GM21825 (cell line): ENCODE results near the gene FRMD1.

Experiments used
- ATAC-seq: cut with Tn5 transposase; IDR thresholded peaks from one replicate; pipeline ENCODE4 v1.9.1; 2021; ENCODE audit warnings: mild to moderate bottlenecking, moderate library complexity; ENCODE audit not compliant: unreplicated experiment

The FRMD1 gene

DNA sequence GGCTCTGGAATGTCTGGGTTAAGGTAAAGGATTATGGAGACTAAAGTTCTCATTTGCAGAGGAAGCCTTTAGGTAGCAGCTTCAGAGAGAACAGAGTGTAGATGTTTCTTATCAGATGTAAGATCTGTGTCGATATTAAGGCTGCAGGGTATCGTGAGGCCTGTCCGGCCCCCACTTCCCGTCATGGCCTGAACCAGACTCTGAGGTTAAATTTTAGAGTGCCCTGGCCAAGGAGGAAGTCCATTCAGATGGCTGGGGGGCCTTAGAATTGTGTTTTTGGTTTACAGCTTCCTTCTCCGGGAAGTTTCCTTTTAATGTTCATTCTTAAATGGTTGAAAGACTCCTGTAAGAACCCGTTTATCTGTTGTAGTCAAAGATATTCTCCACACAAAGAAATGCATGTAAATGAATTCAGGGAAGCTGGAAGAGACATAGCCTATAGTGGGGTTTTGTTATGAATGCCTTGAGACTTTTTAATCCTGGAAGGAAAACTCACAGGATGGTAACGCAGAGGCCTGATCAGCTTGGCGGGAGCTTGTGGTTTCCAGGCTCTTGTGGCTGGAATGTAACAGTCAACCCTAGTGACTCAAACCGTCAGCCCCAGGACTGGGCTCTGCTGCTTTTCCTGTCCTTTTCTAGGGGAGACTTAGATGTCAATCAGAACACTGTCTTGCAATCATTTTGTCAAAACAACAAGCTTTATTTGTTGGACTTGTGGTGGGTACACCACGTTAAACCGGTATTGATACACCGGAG is 46.8 kb downstream of the FRMD1 start:
- no peak for ATAC-seq

DNA sequence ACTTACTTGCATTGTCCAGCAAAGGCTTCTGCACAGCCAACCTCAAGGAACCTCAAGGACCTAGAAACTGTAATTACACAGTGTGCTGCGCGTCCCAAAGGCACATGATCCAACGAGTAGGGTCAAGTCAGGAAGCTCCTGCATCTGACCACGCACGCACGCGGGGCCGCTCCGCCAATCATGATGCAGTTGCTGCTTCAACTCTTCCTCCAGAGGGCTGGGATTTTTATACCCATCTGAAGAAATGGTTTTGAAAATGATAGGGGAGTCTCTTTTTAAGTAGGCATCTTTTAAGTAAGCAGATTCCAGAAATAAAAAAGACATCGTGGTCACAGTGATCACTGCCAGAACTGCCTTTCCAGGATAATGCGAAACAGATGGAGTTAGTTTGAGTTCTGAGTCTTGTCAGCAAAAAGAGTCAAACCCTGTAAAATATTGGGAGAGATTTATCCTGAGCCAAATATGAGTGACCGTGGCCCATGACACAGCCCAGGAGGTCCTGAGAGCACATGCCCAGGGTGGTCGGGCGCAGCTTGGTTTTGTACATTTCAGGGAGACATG is 47.5 kb downstream of the FRMD1 start:
- no peak for ATAC-seq

DNA sequence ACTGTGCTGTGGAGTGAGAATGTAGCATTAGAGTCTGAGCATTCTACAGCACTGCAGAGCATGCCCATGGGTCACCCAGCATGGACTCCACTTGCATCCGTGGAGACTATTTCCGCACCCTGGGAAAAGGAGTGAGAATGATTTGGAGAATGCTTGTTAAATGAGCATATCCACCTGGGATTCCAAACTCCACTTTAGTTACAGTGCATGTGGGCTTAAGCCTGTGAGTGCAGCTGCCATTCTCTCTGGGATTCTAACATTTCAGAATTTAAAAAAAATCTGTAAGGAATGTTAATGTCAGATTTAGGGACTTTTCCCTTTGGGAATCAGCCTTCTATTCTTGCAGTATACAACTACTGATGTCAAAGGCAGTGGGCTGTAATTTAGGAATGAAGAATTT is 48.1 kb downstream of the FRMD1 start:
- no peak for ATAC-seq

DNA sequence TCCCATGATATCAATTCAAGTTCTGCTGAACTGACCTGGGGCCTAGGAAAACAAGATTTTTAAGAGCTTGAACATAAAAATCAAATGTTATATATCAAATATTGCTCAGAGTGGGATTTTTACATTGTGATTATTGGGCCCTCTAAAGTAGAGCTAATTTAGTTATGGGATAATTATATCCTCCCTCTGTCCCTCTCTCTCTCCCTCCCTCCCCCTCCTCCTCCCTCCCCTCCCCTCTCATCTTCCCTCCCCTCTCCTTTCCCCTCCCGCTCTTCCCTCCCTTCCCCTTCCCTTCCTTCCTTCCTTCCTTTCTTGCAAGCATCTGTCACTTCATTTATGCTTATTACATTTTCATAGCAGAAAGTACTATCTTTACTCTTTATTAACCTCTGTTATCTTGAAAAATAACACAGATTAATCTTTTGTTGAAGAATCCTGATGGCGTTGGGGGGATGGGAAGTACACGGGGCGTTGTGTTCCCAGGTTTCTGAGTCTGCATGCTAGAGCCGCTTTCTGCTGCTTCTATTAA is 48.7 kb downstream of the FRMD1 start:
- ATAC-seq: no peak

DNA sequence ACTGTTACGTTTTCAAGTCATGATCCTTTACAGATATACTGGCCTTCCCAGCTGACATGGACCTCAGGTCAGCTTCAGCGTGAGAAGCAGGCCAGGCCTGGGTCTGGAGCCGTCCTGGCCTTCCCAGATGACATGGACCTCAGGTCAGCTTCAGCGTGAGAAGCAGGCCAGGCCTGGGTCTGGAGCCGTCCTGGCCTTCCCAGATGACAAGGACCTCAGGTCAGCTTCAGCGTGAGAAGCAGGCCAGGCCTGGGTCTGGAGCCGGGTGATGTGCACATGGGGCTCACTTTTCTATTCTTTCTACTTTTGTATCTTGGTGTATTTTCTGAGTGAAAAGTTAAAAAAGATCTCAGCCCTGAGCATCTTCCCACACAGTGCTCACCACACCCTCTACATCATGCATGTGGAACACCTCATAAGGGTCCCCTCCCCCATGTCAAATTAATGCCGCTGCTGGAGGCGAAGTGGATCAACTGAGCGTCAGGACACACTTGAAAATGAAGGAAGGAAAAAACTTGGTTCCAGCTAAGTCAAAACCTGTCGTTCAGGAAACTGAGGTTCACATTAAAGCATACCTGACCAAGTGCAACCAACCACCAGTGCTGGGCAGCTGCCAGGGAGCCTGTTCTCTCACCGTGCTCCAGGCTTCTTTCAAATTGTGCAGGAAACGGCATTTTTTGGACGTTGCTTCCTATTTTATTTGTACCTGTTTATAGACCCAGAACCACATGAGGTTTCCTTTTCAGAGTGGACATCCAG is 49.4 kb downstream of the FRMD1 start:
- ATAC-seq: no peak

DNA sequence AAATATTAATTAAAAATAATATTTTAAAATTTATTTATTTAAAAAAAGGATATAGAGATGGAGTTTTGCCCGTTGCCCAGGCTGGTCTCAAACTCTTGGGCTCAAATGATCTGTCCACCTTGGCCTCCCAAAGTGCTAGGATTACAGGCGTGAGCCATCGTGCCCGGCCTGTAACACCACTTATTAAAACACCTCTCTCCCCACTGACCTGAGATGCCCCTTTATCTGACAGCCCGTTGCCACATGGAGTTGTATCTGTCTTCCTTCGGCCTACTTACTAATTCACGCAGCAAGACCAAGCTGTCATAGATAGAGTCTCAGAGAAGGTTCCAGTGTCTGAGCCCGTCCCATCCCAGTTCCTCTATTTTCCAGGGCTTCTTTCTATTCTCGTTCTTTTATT is 50.8 kb downstream of the FRMD1 start:
- ATAC-seq: no peak

DNA sequence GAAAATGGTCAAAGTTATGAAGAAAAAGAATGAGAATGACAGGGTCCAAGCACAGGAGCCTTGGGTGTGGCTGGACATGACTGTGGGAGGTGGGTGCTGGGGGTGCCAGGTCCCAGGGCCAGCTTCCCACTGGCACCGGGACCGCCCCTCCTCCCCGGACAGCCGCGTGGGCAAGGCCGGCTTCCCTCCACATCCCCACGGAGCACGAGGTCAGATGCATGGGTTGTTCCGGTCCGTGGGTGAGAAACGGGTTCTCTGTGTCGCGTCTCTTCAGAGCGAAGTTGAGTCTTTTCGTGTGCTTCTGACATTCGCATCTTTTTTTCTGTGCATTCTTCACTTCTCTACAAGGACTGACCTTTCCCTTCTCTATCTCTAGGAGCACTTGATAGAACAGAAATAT is 51.5 kb downstream of the FRMD1 start:
- ATAC-seq: no peak

DNA sequence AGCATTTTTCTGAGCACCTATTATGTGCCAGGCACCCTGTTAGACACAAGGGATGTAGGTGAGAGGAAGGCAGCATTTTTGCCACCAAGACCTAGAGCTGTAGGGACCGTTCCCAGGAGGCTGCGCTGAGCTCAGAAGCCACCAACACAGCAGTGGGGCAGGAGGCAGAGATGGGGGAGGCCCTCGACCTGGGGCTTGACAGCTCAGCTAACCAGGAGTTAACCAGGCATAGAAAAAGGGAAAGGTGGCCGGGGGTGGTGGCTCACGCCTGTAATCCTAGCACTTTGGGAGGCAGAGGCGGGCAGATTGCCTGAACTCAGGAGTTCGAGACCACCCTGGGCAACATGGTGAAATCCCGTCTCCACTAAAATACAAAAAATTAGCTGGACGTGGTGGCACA is 52.1 kb downstream of the FRMD1 start:
- ATAC-seq: no peak

DNA sequence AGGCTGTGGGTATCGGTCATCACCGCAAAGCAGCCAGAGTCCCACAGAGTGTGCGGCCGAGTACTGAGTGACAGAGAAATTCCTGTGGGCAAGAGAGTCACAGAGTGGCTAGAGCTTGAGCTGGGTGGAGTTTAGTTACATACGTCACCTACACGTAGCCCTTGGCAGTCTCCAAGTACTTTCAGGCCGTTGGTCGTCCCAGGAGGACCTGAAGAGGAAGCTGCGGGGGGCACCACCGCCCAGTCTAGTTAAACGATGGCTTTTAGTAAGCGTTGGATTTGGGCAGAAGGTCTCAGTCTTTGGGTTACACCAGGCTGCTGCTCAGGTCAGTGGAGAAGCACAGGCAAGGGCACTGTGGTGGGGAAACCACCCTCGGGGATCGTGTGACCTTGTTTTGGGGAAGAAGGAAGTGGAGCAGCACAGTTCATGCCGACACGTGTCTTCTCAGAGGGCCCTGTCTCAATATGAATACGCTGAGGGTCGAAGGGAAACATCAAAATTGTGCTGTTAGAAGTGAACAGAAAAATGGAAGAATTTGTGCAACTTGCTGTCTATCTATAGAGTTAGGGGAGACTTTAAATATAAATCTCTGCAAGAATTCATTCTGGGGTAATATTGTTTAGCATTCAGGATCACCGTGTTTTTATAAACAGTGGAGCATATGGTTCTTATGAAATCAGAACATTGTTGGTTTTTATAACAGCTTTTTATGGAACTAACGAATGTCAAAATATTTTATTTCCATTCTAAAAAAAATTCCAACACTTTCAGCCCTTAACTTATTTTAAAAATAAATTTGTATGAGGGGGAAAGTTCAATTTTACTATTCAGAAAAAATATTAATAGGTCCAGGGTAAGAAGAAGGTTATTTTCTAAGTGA is 52.9 kb downstream of the FRMD1 start:
- ATAC-seq: no peak

DNA sequence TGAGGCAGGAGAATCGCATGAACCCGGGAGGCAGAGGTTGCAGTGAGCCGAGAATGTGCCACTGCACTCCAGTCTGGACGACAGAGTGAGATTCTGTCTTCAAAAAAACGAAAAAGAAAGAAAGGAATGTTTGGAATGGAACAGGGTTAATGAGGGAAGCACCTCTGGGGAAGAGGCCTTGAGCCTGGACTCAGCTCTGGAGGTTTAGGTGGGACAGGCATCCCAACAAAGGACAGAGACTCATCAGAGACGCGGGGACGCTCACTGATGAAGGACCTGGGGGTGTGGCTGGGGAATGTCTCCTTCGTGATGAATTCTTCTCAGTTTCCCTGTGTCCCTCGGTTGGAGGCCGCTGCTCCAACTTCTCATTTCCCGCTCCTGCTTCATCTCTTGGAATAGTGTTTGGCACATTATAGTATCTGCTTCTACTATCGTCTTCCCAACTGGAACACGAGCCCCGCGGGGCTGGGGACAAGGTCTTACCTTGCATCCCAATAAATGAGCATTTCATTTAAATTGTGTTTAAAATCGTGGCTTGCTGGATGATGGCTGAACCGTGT is 54.0 kb downstream of the FRMD1 start:
- ATAC-seq: no peak

DNA sequence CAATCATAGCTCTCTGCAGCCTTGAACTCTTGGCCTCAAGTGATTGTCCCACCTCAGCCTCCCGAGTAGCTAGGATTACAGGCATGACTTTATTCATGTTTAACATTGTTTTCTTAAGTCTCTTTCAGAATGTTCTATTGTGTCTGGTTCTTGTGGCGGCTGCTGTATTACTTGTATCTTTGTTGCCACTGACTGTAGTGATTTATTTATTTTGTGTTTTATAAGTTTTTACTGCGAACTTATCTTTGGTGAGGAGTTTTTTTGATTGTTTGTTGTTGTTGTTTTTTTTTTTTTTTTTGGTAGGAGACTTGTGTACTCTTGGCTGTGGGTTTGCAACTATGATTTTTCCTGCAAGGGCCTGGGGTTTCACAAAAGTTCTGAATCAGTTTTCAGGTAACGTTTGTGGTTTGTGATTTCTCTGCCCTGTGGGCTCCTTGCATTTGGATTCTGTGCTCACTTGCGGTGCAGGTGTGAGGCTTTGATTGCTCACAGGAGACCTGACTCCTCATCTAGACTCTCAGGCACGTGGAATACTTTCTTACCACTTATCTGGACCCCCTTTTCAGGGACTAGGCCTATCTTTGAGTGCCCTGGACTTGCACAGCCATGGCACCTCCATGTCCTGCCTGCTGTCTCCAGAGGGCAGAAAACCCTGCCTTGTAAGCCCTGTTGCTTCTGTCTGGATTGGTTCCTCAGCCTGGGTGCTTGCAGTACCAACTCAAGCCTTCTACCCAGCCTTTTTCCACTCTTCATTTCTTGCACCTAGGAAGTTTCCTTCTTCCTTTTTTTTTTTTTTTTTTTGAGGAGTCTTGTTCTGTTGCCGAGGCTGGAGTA is 56.3 kb downstream of the FRMD1 start:
- no peak for ATAC-seq

DNA sequence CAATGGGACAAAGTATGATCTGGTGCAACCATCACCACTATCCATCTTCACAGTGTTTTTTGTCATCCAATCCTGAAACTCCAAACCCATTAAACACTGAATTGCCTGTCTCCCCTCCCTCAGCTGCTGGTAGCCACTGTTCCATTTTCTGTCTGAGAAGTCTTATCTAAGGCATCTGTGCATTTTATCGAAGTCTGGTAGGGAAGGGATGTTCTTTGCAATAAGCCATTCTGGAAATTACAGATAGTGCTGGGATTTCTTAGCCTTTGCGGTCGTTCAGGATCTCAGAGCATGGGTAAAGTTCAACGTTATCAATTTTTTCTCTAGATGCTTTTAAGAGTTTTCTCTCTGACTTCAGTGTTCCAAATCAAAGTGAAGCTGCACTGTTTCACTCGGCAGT is 57.4 kb downstream of the FRMD1 start:
- no peak for ATAC-seq

DNA sequence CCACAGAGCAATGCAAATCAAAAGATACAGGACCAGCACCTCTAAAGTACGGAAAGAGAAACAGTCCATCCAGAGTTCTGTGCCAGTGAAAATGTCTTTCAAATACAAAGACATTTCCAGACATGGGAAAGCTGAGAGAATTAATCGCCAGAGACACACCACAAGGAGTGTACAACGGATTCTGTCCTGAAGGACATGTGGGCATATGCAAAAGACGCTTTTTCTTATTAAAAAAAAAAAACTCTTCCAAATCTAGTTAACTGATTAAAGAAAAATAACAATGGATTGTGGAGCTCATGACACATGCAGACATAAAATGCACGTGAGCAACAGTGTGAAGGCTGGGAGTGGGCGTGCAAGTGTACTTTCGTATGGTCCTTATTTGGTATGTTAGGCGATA is 58.8 kb downstream of the FRMD1 start:
- no peak for ATAC-seq

DNA sequence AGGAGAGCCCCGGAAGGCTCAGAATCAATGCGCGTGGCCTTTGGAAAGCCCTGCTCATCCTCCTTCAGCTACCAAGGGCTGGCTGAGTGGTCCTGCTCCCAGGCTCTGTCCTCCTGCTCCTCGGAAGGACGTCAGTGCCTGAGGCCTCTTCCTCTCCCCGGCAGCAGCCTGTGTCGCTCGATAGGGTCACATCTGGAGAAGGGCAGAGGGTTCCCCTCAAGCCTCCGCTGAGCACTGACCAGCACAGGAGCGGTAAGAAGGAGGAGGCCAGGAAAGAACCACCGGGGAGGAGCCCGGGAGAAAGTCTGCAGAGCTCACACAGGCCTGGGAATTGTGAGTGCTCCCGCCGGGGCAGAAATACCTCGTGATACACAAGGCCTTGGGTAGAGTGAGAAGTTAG is 60.3 kb downstream of the FRMD1 start:
- no peak for ATAC-seq

DNA sequence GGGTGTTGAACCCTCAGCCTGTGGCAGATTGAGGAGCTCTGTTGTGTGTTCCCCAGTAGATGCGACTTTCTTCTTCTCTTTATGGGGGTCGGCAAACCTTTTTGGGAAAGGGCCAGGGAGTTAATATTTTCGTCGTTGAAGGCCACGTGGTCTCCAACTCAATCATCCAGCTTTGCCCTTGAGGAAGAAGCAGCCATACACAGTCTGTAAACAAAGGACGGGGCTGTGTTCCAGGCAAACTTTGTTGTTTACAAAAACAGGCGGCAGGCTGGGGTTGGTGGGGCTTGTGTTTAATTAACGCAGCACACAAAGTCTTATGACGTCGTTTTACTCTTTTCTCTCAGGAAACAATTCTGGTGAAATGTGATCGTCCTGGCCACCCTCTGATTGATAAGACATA is 61.4 kb downstream of the FRMD1 start:
- ATAC-seq: no peak

DNA sequence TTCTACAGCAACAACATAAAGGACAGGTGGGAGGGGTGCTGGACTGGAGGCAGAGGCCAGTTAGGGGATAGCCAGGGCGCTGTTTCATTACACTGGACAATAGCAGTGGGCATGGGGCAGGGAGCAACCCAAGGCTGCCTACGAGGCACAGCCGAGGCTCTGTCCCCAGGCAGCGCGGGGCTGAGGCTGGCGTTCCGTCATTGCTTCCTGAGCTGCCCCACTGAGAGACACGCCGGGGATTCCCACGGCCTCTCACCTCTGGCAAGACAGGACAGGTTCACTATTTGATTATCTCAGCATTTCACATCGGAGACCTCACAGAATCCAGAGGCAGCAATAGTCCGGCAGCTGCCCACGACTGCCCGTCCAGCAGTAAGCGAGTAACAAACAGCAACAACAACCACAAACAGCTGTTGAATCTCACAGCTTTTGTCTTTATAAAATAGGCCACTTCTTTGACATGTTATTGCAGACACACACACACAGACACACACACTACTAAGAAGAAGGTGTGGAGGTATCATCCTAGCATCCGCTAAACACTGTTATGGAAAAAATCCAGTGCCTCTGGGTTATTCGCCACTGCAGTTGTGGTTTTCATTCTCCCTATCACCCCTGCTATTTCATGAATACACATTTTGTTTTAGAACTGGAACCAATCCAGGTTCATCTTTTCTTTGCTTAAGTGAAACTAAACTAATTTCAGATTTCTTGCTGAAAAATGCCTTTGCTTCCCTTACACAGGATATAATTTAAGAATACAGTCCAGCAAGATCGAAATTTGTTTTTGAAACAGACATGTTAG is 62.1 kb downstream of the FRMD1 start:
- ATAC-seq: no peak

DNA sequence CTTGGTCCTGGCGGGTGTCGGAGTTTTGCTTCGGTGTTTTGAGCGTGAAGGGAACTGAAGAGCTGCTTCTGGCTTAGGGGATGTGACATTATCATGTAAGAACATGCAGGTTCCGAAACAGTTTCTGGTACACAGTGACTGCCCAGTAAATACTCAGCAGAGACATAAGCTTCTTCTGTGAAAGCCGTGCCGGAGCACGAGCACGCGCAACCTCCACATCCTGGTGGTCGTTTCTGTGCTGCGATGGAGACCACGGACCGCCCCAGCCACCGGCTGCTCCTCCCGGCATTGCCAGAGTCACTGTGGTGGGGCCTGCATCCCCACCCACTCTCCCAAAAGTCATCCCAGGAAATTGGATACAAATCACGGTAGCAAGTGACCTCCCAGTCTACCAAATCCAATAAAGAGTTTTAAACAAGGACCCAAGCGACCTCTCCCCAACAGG is 62.8 kb downstream of the FRMD1 start:
- ATAC-seq: no peak

DNA sequence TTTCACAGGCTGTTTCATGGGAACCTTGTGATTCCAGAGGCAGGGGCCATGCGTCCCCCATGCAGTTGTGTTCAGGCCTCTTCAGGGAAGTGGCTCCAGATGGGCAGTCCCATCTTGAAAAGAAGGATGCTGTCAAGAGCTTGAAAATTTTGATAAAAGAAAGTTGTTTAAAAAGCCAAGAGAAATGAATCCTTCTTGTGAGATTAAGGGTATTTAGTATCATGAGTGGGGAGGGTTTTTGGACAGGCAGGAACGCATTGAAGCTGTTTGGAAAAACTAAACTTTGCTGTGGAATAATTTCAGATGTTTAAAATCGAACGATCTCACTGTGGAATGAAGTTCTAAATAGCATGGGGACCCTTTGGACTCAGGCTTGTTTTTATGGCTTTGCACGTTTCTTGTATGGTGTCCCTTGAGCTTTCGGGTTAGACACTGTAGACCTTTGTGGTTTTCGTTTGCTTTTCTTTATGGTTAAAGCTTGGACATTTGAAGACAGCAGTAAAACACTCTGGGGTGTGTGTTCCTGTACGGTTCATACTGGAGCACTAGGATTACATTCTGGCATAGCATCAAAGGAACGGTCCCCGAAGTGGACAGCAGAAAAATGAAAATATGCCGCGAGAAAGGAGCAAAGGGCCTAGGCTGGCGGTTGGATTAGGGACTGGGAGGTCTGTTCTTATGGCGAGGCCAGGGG is 63.4 kb downstream of the FRMD1 start:
- ATAC-seq: no peak
